ENCODE results near the gene GLI1. TPM values are rescaled to one million over a fixed set of nuclear protein-coding genes. Genes with fewer than 3 reads are reported as not detected.

GLI1 gene
- total RNA-seq, 4 donors from 2014 or later = 1.0 TPM; not detected in 3

- TF ChIP-seq POLR2A (IDR thresholded peaks at IDR 0.05) (no peak), CTCF (IDR thresholded peaks at IDR 0.05 in 4 of 5, conservative IDR thresholded peaks at IDR 0.05 in 1 of 5) (no peak)
- Histone ChIP-seq H3K9me3 (no peaks in the 10 kb centered on the region), H3K27me3 (peaks cover 14 to 19% (median 18%) of the 10 kb centered on the region in 3 donors), H3K4me1 (peaks cover 38 to 43% of the 10 kb centered on the region in 2 donors), H3K27ac (no peak overlapping the region), H3K36me3 (no peaks in the 10 kb centered on the region), H3K4me3 (peak overlapping the region in 3 of 4 donors; percentile 63 to 82 (median 79))
- in situ Hi-C loops (cut with MboI; ENCODE audit: low sequenced_read_pairs in 4 of 4) (no loop called here), intact Hi-C loops (cut with DNase I; ENCODE audit: low total_unique reads) (no loop called here)
- ATAC-seq = no peak
- no peak for DNase-seq
These were observed 841 bp downstream of the GLI1 start for GRCh38 chr12:57460468-57460784.

- DNase-seq = no peak
- intact Hi-C loops (cut with DNase I; ENCODE audit: low total_unique reads) = no loop called here
- in situ Hi-C loops (cut with MboI; ENCODE audit: low sequenced_read_pairs in 4 of 4) = no loop called here
These were observed 1.3 kb downstream of the GLI1 start for GRCh38 chr12:57460841-57461275.

GRCh38 chr12:57461276-57461916 lies 1.8 kb downstream of the GLI1 start:
- no peak for TF ChIP-seq POLR2A (IDR thresholded peaks at IDR 0.05)
- no peak for TF ChIP-seq CTCF (IDR thresholded peaks at IDR 0.05 in 4 of 5, conservative IDR thresholded peaks at IDR 0.05 in 1 of 5)
- Histone ChIP-seq H3K36me3 (no peaks in the 10 kb centered on the region), H3K27ac (peak overlapping the region in 3 of 4 donors; percentile 66 to 77 (median 76)), H3K4me1 (peaks cover 31 to 37% of the 10 kb centered on the region in 2 donors), H3K9me3 (no peaks in the 10 kb centered on the region), H3K27me3 (peaks cover 14 to 19% (median 18%) of the 10 kb centered on the region in 3 donors), H3K4me3 (peak overlapping the region; percentile 68 to 78 (median 70))
- in situ Hi-C loops (cut with MboI; ENCODE audit: low sequenced_read_pairs in 4 of 4) = no loop called here
- intact Hi-C loops (cut with DNase I; ENCODE audit: low total_unique reads) = no loop called here
- ATAC-seq (no peak), DNase-seq (no peak)

More at GRCh38 chr12:57460841-57461275, 1.3 kb downstream of the GLI1 start:
- H3K9me3 ChIP-seq = no peaks in the 10 kb centered on the region
- TF ChIP-seq POLR2A (IDR thresholded peaks at IDR 0.05) (no peak), CTCF (IDR thresholded peaks at IDR 0.05 in 4 of 5, conservative IDR thresholded peaks at IDR 0.05 in 1 of 5) (no peak)
- peaks cover 14 to 19% (median 18%) of the 10 kb centered on the region in 3 donors for H3K27me3 ChIP-seq
- H3K36me3 ChIP-seq = no peaks in the 10 kb centered on the region
- peak overlapping the region; percentile 68 to 78 (median 70) for H3K4me3 ChIP-seq
- H3K4me1 ChIP-seq = peaks cover 36 to 39% of the 10 kb centered on the region in 2 donors
- no peak for ATAC-seq
- H3K27ac ChIP-seq = peak overlapping the region in 2 of 4 donors; percentile 76 to 77

- peak overlapping the region; percentile 68 to 78 (median 70) for H3K4me3 ChIP-seq
- no peaks in the 10 kb centered on the region for H3K36me3 ChIP-seq
- H3K9me3 ChIP-seq = no peaks in the 10 kb centered on the region
- H3K27ac ChIP-seq = peak overlapping the region; percentile 66 to 78 (median 76)
- ATAC-seq (no peak), DNase-seq (no peak)
- peaks cover 14 to 19% (median 18%) of the 10 kb centered on the region in 3 donors for H3K27me3 ChIP-seq
- TF ChIP-seq POLR2A (IDR thresholded peaks at IDR 0.05) (no peak), CTCF (IDR thresholded peaks at IDR 0.05 in 4 of 5, conservative IDR thresholded peaks at IDR 0.05 in 1 of 5) (no peak)
- peaks cover 26 to 37% of the 10 kb centered on the region in 2 donors for H3K4me1 ChIP-seq
- in situ Hi-C loops (cut with MboI; ENCODE audit: low sequenced_read_pairs in 4 of 4) (no loop called here), intact Hi-C loops (cut with DNase I; ENCODE audit: low total_unique reads) (no loop called here)
These were observed 2.3 kb downstream of the GLI1 start for GRCh38 chr12:57461917-57462250.

All from gastrocnemius medialis (tissue), 4 donors.